Upper lobe of right lung (tissue), 1 donor: ENCODE measurements around the gene CPSF4L. TPM values are rescaled to one million over a fixed set of nuclear protein-coding genes. Genes with fewer than 3 reads are reported as not detected.

Experiments
- ATAC-seq: fragments of 200-7000 bp; cut with Tn5 transposase; one replicate; pipeline ENCODE4 v1.9.1; 2020; ENCODE audit warnings: mild to moderate bottlenecking, moderate library complexity
- DNase-seq: peaks from one replicate; pipeline ENCODE4 v3.0.0-alpha.2; 2020
- H3K27ac ChIP-seq: fragments of 200-600 bp; one replicate; pipeline ENCODE4 v1.8.0; 2022
- H3K27me3 ChIP-seq: fragments of 200-600 bp; one replicate; pipeline ENCODE4 v1.8.0; 2022; ENCODE audit warnings: mild to moderate bottlenecking
- H3K36me3 ChIP-seq: fragments of 200-600 bp; one replicate; pipeline ENCODE4 v1.8.0; 2022
- H3K4me1 ChIP-seq: fragments of 200-600 bp; one replicate; pipeline ENCODE4 v1.8.0; 2022
- H3K4me3 ChIP-seq: fragments of 200-600 bp; one replicate; pipeline ENCODE4 v1.8.0; 2022; ENCODE audit warnings: mild to moderate bottlenecking
- H3K9me3 ChIP-seq: fragments of 200-600 bp; one replicate; pipeline ENCODE4 v1.8.0; 2022
- intact Hi-C: fragments of 100-400 bp; cut with DNase I; formaldehyde crosslinking; loops from one replicate; pipeline ENCODE4 v1.11.0; 2022
- total RNA-seq: library from RNA; stranded (reverse); fragmentation: NEBNext Ultra II Directional; extraction: Animal tissue kit (Norgen Biotek cat#: 25700); gene quantifications from one replicate; pipeline ENCODE4 v1.2.1, GENCODE V29; 2021
- TF ChIP-seq, protein P1 (sequence below): fragments of 200-600 bp; IDR thresholded peaks from one replicate; pipeline ENCODE4 v1.8.0; 2022; ENCODE audit warnings: antibody characterized with exemption
- donor health status: DM: no; HTN: yes; CAD: no; lungs with severe emphysema.

The CPSF4L gene
- total RNA-seq, 1 donor from 2014 or later = not detected

DNA sequence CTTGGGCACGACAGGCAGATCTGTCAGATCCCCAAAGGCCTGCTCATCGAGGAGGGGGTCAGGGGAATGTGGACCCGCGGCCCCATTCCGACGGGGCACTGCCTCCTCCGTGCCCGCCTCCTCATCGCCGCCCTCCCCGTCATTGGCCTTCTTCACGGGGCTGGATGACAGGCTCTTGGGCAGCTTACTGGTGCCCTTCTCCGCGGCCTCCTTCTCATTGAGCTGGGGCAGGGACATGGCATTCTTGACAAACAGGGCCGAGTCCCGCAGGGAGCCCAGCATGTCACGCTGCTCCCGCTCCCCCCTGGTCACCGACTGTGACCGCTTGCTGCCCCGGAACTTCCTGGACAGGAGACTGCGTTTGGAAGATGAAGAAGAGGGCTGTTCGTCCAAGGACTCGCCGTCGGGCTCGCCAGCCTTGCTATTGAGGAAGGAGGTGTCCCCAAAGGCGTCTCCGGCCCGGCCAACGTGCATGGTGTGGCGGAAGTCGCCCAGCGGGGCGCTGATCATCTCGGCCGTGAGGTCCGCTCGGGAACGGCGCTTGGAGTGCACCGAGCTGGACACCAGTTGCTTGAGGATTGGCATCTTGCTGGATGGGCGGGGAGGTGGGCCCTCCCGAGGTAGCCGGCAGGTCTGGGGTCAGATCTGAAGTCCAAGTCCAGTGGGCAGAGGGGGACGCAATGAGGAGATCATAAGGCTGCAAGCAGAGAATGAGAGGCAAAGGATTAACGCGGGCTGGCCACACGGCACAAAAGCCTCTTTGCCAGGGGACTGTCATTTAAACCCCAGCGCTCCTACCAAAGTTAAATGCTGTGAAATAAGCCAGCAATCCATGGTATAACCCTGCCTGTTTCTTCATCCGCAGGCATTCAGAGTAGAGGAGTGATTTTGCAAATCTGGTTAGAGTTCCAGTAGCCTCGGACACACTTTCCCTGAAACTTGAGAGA lies 24.5 kb upstream of the CPSF4L start:
- intact Hi-C loops = no loop called here
- ATAC-seq (no peak), DNase-seq (no peak)
- no peak overlapping the region for H3K27ac ChIP-seq
- H3K4me3 ChIP-seq = no peak overlapping the region
- H3K36me3 ChIP-seq = peaks cover 35% of the 10 kb centered on the region
- TF ChIP-seq, protein P1, sequence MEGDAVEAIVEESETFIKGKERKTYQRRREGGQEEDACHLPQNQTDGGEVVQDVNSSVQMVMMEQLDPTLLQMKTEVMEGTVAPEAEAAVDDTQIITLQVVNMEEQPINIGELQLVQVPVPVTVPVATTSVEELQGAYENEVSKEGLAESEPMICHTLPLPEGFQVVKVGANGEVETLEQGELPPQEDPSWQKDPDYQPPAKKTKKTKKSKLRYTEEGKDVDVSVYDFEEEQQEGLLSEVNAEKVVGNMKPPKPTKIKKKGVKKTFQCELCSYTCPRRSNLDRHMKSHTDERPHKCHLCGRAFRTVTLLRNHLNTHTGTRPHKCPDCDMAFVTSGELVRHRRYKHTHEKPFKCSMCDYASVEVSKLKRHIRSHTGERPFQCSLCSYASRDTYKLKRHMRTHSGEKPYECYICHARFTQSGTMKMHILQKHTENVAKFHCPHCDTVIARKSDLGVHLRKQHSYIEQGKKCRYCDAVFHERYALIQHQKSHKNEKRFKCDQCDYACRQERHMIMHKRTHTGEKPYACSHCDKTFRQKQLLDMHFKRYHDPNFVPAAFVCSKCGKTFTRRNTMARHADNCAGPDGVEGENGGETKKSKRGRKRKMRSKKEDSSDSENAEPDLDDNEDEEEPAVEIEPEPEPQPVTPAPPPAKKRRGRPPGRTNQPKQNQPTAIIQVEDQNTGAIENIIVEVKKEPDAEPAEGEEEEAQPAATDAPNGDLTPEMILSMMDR = no peak
- no peaks in the 10 kb centered on the region for H3K9me3 ChIP-seq
- peaks cover 38% of the 10 kb centered on the region for H3K4me1 ChIP-seq
- H3K27me3 ChIP-seq = no peaks in the 10 kb centered on the region

DNA sequence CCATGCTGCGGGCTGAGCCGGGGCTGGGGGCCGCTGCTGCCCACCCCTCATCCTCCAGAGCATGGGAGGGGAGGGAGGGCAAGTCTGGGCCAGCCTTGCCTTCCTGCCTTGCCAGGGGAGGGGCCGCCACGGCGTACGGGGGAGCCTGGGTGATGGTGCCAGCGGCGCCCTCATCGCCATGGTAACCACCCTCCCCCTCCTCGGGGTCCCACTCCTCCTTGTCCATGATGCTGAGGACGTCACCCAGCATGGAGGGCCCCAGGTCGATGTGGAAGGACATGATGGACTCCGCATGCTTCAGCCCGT lies 23.9 kb upstream of the CPSF4L start:
- H3K36me3 ChIP-seq = peaks cover 35% of the 10 kb centered on the region
- intact Hi-C loops = no loop called here
- no peaks in the 10 kb centered on the region for H3K9me3 ChIP-seq
- TF ChIP-seq, protein P1 = no peak
- H3K27me3 ChIP-seq = no peaks in the 10 kb centered on the region
- no peak overlapping the region for H3K4me3 ChIP-seq
- no peak for DNase-seq
- H3K4me1 ChIP-seq = peaks cover 31% of the 10 kb centered on the region
- H3K27ac ChIP-seq = no peak overlapping the region
- ATAC-seq = no peak

DNA sequence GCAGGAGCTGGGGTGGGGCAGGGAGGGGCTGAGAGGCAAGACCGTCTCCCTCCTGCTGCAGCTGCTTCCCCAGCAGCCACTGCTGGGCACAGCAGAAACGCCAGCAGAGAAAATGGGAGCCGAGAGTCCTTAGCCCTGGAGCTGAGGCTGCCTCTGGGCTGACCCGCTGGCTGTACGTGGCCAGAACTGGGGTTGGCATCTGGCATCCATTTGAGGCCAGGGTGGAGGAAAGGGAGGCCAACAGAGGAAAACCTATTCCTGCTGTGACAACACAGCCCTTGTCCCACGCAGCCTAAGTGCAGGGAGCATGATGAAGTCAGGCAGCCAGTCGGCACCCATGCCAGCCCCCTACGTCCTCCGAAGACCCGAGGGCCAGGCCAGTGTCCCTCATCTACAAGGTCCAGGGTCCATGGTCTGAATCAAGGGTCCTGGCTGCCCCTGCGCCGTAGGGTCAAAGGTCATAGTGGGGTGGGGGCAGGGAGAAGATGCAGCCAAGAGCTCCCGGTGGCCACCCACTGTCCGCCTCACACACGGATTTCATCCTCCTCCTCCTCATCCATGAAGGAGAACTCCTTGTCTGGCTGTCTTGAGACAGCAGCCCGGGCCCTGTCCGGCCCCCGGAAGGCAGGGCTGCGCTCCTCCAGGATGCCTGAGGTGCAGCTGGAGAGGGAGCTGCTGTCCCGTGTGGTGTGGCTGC lies 23.4 kb upstream of the CPSF4L start:
- Histone ChIP-seq H3K27ac (no peak overlapping the region), H3K4me1 (peaks cover 26% of the 10 kb centered on the region), H3K4me3 (no peak overlapping the region), H3K9me3 (no peaks in the 10 kb centered on the region), H3K27me3 (no peaks in the 10 kb centered on the region), H3K36me3 (peaks cover 35% of the 10 kb centered on the region)
- DNase-seq = no peak
- no peak for ATAC-seq
- TF ChIP-seq, protein P1 = no peak
- intact Hi-C loops = no loop called here

DNA sequence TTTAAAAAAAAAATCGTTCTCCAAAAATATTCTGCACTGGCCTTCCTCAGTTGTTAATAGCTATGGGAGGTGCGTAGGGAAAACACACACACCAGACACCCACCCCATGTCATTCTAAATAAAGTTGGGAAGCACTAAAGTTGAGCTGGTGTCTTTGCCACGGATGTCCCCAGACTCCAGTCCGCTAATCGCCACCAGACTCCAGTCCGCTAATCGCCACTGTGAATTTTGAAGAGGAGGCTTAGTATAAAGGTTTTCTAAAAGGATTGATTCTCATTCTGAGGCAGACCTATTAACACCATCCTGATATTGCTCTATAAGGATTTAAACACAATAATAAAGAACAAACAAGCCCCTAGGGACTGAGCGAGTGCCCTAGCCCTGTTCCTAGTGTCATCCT lies 22.7 kb upstream of the CPSF4L start:
- intact Hi-C loops = no loop called here
- no peak for ATAC-seq
- no peak overlapping the region for H3K27ac ChIP-seq

DNA sequence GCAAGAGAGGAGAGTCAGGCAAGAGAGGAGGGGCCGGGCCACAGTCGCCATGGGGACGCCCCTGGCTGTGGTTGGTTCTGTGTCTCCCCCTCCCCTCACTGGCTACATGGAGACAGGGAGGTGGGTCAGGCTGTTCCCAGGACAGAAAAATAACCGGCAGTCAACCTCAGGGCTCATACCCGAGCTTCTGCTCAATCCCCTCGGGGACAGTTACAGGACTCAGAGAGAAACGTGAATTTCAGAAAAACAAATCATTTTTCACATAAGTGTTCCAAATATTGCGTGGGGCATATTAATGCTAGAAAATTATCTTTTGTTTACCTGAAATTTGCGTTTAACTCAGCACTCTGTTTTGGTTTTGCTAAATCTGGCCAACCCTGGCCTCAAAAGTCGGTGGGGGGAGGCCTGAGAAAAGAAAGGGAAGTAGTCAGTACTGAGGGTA lies 22.2 kb upstream of the CPSF4L start:
- DNase-seq (no peak), ATAC-seq (no peak)
- intact Hi-C loops = no loop called here
- Histone ChIP-seq H3K27ac (no peak overlapping the region), H3K27me3 (no peaks in the 10 kb centered on the region), H3K4me1 (peaks cover 19% of the 10 kb centered on the region), H3K9me3 (no peaks in the 10 kb centered on the region), H3K4me3 (no peak overlapping the region), H3K36me3 (peaks cover 35% of the 10 kb centered on the region)
- TF ChIP-seq, protein P1 = no peak

More for the DNA sequence above, 22.7 kb upstream of the CPSF4L start:
- Histone ChIP-seq H3K4me3 (no peak overlapping the region), H3K4me1 (peaks cover 19% of the 10 kb centered on the region), H3K27me3 (no peaks in the 10 kb centered on the region), H3K9me3 (no peaks in the 10 kb centered on the region), H3K36me3 (peaks cover 35% of the 10 kb centered on the region)
- no peak for DNase-seq
- TF ChIP-seq, protein P1 = no peak
